Caco-2 (cell line): ENCODE results near the gene SEBOX. TPM values are rescaled to one million over a fixed set of nuclear protein-coding genes. Genes with fewer than 3 reads are reported as not detected.

ENCODE experiments used
- BruUV-seq: library from RNA; stranded (reverse); fragments of 400-500 nt; replicated peaks from 2 replicates; lab custom pipeline; 2021; lab: Mats Ljungman, UMichigan
- CTCF ChIA-PET: fragments of 300-600 bp; sonication (Branson Sonifier 250); formaldehyde crosslinking; loops from one replicate; lab custom pipeline; 2022; ENCODE audit warnings: antibody characterized with exemption; lab: Charles Lee
- POLR2A ChIA-PET: fragments of 300-600 bp; sonication (Branson Sonifier 250); formaldehyde crosslinking; loops from one replicate; lab custom pipeline; 2022; ENCODE audit warnings: antibody characterized with exemption; lab: Charles Lee
- DNase-seq, 2 experiments: peaks; one replicate each; pipeline versions ENCODE4 v3.0.0 to v3.0.0-alpha.2; 2020 to 2022
- H3K27me3 ChIP-seq: replicated peaks from 2 replicates; pipeline ENCODE4 v1.6.0; 2011; ENCODE audit warnings: low read length; ENCODE audit not compliant: control insufficient read depth, insufficient read depth
- H3K36me3 ChIP-seq: 2 replicates; pipeline ENCODE4 v1.5.1; 2011; ENCODE audit warnings: low read length; ENCODE audit not compliant: control insufficient read depth, insufficient read depth
- H3K4me1 ChIP-seq: fragments of 250-450 bp; sonication (Bioruptor Pico); 2 replicates; pipeline ENCODE4 v1.5.1; 2020; ENCODE audit warnings: mild to moderate bottlenecking
- H3K4me3 ChIP-seq: 2 replicates; pipeline ENCODE4 v1.5.1; 2011; ENCODE audit warnings: low read depth, mild to moderate bottlenecking, control low read depth, low read length
- H3K9me3 ChIP-seq: fragments of 250-450 bp; sonication (Bioruptor Pico); 2 replicates; pipeline ENCODE4 v1.5.1; 2020; ENCODE audit warnings: mild to moderate bottlenecking, moderate library complexity
- H3K27ac Mint-ChIP-seq: one replicate; pipeline ENCODE4 v1.8.0; 2022; ENCODE audit warnings: mixed read lengths; ENCODE audit not compliant: unreplicated experiment
- H3K27me3 Mint-ChIP-seq: one replicate; pipeline ENCODE4 v1.8.0; 2022; ENCODE audit warnings: mixed read lengths; ENCODE audit not compliant: insufficient read depth, unreplicated experiment
- H3K36me3 Mint-ChIP-seq: one replicate; pipeline ENCODE4 v1.8.0; 2022; ENCODE audit warnings: mild to moderate bottlenecking, mixed read lengths; ENCODE audit not compliant: insufficient read depth, unreplicated experiment
- H3K4me1 Mint-ChIP-seq: one replicate; pipeline ENCODE4 v1.8.0; 2022; ENCODE audit warnings: low read depth, mixed read lengths; ENCODE audit not compliant: unreplicated experiment
- H3K4me3 Mint-ChIP-seq: one replicate; pipeline ENCODE4 v1.8.0; 2022; ENCODE audit warnings: mild to moderate bottlenecking, moderate library complexity, mixed read lengths; ENCODE audit not compliant: unreplicated experiment
- H3K9me3 Mint-ChIP-seq: one replicate; pipeline ENCODE4 v1.8.0; 2022; ENCODE audit warnings: mixed read lengths; ENCODE audit not compliant: unreplicated experiment
- intact Hi-C: fragments of 100-400 bp; cut with micrococcal nuclease; formaldehyde crosslinking; loops from one replicate; pipeline ENCODE4 v1.10.0; 2022; ENCODE audit not compliant: unreplicated experiment
- total RNA-seq: library from RNA; stranded (reverse); gene quantifications from 2 replicates; pipeline ENCODE4 v1.2.3, GENCODE V29; 2022
- TF ChIP-seq, protein P1 (sequence below), 2 experiments: fragments of 200-600 bp in 1 of 2; IDR thresholded peaks; 1 replicate in 1 of 2; 2 replicates in 1 of 2; pipeline versions ENCODE4 v1.5.1 to v1.8.0; 2011 to 2022; ENCODE audit warnings: antibody characterized with exemption in 1 of 2, control low read depth in 1 of 2, inconsistent platforms in 1 of 2, low read depth in 1 of 2, low read length in 1 of 2, mild to moderate bottlenecking in 1 of 2, moderate library complexity in 1 of 2; ENCODE audit not compliant: insufficient read depth in 1 of 2, severe bottlenecking in 1 of 2, unreplicated experiment in 1 of 2

The SEBOX gene
- total RNA-seq, 1 experiment from 2014 or later: not detected

GRCh38 chr17:28334171-28334570 lies 30.8 kb downstream of the SEBOX start:
- peaks cover 77% of the 10 kb centered on the region for H3K36me3 Mint-ChIP-seq

DNA sequence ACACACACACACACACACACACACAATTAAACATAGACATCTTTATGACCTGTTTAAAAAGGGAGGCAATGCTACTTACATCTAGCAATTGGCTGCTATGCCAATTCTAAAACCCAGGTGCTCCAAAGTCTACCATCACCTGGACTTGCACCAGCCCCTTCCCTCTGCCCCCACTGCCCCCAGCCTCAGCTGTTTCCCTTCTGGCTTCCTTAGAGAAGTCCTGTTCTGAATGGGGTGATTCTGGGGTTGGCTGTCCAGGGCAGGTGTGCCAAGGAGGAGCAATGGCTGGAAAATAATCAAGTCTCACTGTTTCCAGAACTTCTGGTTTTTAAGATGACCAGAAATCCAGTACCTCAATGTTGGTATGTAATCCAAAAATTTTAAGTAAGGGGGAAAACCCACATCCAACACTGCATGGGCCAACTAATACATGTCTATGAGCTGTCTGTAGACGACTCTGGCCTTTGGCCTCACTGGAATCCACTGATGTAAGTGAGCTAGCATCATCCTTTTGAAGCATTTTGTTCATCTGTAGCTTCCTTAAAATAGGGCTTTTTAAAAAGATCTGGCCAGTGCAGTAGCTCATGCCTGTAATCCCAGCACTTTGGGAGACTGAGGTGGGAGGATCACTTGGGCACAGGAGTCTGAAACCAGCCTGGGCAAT lies 31.8 kb downstream of the SEBOX start:
- TF ChIP-seq, protein P1, sequence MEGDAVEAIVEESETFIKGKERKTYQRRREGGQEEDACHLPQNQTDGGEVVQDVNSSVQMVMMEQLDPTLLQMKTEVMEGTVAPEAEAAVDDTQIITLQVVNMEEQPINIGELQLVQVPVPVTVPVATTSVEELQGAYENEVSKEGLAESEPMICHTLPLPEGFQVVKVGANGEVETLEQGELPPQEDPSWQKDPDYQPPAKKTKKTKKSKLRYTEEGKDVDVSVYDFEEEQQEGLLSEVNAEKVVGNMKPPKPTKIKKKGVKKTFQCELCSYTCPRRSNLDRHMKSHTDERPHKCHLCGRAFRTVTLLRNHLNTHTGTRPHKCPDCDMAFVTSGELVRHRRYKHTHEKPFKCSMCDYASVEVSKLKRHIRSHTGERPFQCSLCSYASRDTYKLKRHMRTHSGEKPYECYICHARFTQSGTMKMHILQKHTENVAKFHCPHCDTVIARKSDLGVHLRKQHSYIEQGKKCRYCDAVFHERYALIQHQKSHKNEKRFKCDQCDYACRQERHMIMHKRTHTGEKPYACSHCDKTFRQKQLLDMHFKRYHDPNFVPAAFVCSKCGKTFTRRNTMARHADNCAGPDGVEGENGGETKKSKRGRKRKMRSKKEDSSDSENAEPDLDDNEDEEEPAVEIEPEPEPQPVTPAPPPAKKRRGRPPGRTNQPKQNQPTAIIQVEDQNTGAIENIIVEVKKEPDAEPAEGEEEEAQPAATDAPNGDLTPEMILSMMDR (IDR thresholded peaks at IDR 0.05; ENCODE audit: insufficient read depth in 1 of 2, low read depth in 1 of 2, low read length in 1 of 2, severe bottlenecking in 1 of 2, unreplicated experiment in 1 of 2): no peak
- peak in 1 of 2 experiments; percentile 36 for DNase-seq
- Histone ChIP-seq H3K36me3 (peaks cover 9% of the 10 kb centered on the region), H3K9me3 (no peaks in the 10 kb centered on the region), H3K27me3 (no peaks in the 10 kb centered on the region), H3K4me3 (no peak overlapping the region), H3K4me1 (peaks cover 36% of the 10 kb centered on the region)
- H3K9me3 Mint-ChIP-seq: no peaks in the 10 kb centered on the region
- CTCF ChIA-PET: interaction anchor here (0.6 kb wide), 1 partner anchor 480 kb away, joined by 4 read pairs; no protein-coding TSS in a partner anchor
- H3K36me3 Mint-ChIP-seq: peaks cover 77% of the 10 kb centered on the region
- POLR2A ChIA-PET: interaction anchor here (0.5 kb wide), 1 partner anchor 24 kb away, joined by 3 read pairs; the partner anchor contains the start of gene POLDIP2
- no peak overlapping the region for H3K27ac Mint-ChIP-seq
- intact Hi-C loops: loop anchor here (10.0 kb wide), 1 partner anchor 242 kb away; the partner anchor contains the start of genes ALDOC and PIGS
- no peaks in the 10 kb centered on the region for H3K27me3 Mint-ChIP-seq
- peaks cover 40% of the 10 kb centered on the region for H3K4me1 Mint-ChIP-seq
- H3K4me3 Mint-ChIP-seq: peak overlapping the region; percentile 97
- BruUV-seq: no TSS peak

More at GRCh38 chr17:28334171-28334570, 30.8 kb downstream of the SEBOX start:
- TF ChIP-seq, protein P1 (IDR thresholded peaks at IDR 0.05; ENCODE audit: insufficient read depth in 1 of 2, low read depth in 1 of 2, low read length in 1 of 2, severe bottlenecking in 1 of 2, unreplicated experiment in 1 of 2): no peak
- intact Hi-C loops: loop anchor here (10.0 kb wide), 1 partner anchor 241 kb away; the partner anchor contains the start of genes ALDOC and PIGS
- POLR2A ChIA-PET: interaction anchor here (2.5 to 3.0 kb wide), 5 partner anchors 10 to 36 kb away, joined by 11 to 139 read pairs (median 75); partner anchors contain the start of genes POLDIP2, SARM1, TMEM97 and VTN
- Histone ChIP-seq H3K4me3 (peak overlapping the region; percentile 86), H3K4me1 (peaks cover 27% of the 10 kb centered on the region), H3K27me3 (no peaks in the 10 kb centered on the region), H3K36me3 (peaks cover 9% of the 10 kb centered on the region), H3K9me3 (no peaks in the 10 kb centered on the region)
- peaks cover 33% of the 10 kb centered on the region for H3K4me1 Mint-ChIP-seq
- no peaks in the 10 kb centered on the region for H3K27me3 Mint-ChIP-seq
- no TSS peak for BruUV-seq
- H3K9me3 Mint-ChIP-seq: no peaks in the 10 kb centered on the region
- CTCF ChIA-PET: interaction anchor here (2.4 to 3.0 kb wide), 6 partner anchors 15 to 106 kb away, joined by 14 to 44 read pairs (median 36); partner anchors contain the start of genes POLDIP2, SARM1, TMEM97 and VTN
- peak in 1 of 2 experiments; percentile 21 for DNase-seq
- peak overlapping the region; percentile 97 for H3K4me3 Mint-ChIP-seq
- peak overlapping the region; percentile 98 for H3K27ac Mint-ChIP-seq

DNA sequence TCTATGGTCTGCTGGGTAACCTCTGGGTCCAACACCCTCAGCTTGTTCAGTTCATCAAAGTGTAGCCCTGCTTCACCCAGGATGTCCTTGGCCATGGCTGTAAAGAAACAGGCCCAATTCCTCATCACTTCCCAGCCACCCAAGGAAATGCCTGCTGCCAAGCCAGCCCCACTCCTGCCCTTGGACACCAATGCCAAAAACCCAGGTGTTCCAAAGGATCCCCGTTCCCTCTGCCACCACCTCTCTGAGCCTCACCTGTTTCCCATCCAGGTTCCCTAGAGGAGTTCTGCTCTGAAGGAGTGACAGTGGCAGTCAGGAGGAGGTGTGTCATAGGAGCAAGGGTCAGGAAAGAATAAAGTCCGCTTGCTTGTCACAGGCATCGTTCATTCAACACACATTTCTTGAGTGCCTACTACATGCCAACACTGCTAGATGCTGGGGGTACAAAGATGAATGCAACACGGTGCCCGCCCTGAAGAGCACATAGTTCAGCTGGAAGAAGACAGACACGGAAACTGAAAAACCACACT lies 33.0 kb downstream of the SEBOX start:
- intact Hi-C loops: loop anchor here (10.0 kb wide), 1 partner anchor 243 kb away; the partner anchor contains the start of genes ALDOC and PIGS
- H3K4me3 Mint-ChIP-seq: peak overlapping the region; percentile 2
- peaks cover 10% of the 10 kb centered on the region for H3K36me3 ChIP-seq
- POLR2A ChIA-PET: interaction anchor here (0.6 kb wide), 1 partner anchor 67 kb away, joined by 3 read pairs; no protein-coding TSS in a partner anchor
- TF ChIP-seq, protein P1 (IDR thresholded peaks at IDR 0.05; ENCODE audit: insufficient read depth in 1 of 2, low read depth in 1 of 2, low read length in 1 of 2, severe bottlenecking in 1 of 2, unreplicated experiment in 1 of 2): no peak
- H3K9me3 Mint-ChIP-seq: no peaks in the 10 kb centered on the region
- peaks cover 82% of the 10 kb centered on the region for H3K36me3 Mint-ChIP-seq
- no peaks in the 10 kb centered on the region for H3K27me3 Mint-ChIP-seq
- H3K4me3 ChIP-seq: no peak overlapping the region
- peaks cover 37% of the 10 kb centered on the region for H3K4me1 Mint-ChIP-seq
- no TSS peak for BruUV-seq
- CTCF ChIA-PET: interaction anchor here (1.1 to 1.3 kb wide), 2 partner anchors 12 to 26 kb away, joined by 4 read pairs; no protein-coding TSS in a partner anchor
- H3K9me3 ChIP-seq: no peaks in the 10 kb centered on the region
- DNase-seq: peak in 1 of 2 experiments; percentile 47
- H3K27me3 ChIP-seq: no peaks in the 10 kb centered on the region
- peaks cover 40% of the 10 kb centered on the region for H3K4me1 ChIP-seq
- no peak overlapping the region for H3K27ac Mint-ChIP-seq
